Measurements from ENCODE around the gene RUNX2. TPM values are rescaled to one million over a fixed set of nuclear protein-coding genes. Genes with fewer than 3 reads are reported as not detected.

Gene RUNX2
- total RNA-seq, 1 donor from 2014 or later, result 0.24 TPM

GRCh38 chr6:45469663-45470062 lies 141.5 kb downstream of the RUNX2 start:
- DNase-seq (no peak), ATAC-seq (ENCODE audit: poor library complexity) (no peak)
- intact Hi-C loops (cut with DNase I), result no loop called here

GRCh38 chr6:45470131-45470738 lies 142.1 kb downstream of the RUNX2 start:
- no peak for ATAC-seq (ENCODE audit: poor library complexity)
- intact Hi-C loops (cut with DNase I), result no loop called here
- no peak for DNase-seq

GRCh38 chr6:45472382-45472781 lies 144.3 kb downstream of the RUNX2 start:
- peak; percentile 42 for DNase-seq
- ATAC-seq (ENCODE audit: poor library complexity), result peak; percentile 43
- intact Hi-C loops (cut with DNase I), result no loop called here

DNA sequence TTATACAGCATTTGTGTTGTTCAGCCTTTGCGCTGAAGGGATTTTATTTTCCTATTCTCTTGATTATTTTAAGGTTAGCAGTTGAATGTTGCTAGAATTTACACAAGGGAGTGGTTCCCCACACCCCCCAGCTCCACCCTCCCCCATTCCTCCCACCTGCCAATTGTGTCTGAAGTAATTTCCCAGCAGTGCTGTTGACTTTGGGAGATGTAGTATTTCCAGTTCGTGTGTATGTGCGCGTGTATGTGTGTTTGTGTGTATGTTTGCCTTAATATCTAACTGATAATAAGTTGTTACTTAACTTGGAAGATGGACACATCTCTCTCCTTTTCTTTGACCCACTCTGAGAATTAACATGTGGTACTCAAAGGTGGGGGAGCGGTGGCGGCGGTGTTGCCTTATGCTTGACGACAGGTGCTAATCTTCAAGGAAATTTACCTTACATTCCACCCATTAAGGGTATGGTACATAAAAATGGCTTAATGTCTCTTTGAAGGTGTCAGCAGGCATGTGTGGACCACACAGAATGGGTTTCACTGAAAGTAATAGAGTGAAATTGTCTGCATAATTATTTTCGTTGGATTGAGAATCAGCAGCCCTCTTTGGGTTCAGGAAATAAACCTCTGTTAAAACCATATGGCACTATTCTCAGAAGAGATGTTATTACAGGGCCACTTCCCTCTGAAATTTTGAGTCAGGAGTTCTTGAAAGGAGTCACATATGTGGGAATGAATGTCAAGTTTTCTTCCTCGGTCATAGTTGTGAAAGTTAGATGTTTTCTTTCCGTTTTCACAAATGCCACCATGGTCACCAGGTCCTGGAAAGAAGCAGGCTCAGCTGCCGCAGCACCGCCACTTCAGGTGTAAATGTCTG lies 145.2 kb downstream of the RUNX2 start:
- ATAC-seq (ENCODE audit: poor library complexity), result no peak
- no peak for DNase-seq
- intact Hi-C loops (cut with DNase I), result no loop called here

- ATAC-seq (ENCODE audit: poor library complexity), result no peak
- intact Hi-C loops (cut with DNase I), result no loop called here
Measured at GRCh38 chr6:45474376-45474775, 146.2 kb downstream of the RUNX2 start.

GRCh38 chr6:45476341-45476740 lies 148.2 kb downstream of the RUNX2 start:
- no peak for DNase-seq
- intact Hi-C loops (cut with DNase I), result no loop called here
- ATAC-seq (ENCODE audit: poor library complexity), result no peak

More at GRCh38 chr6:45474376-45474775, 146.2 kb downstream of the RUNX2 start:
- no peak for DNase-seq

GRCh38 chr6:45477278-45477677 lies 149.1 kb downstream of the RUNX2 start:
- DNase-seq (no peak), ATAC-seq (ENCODE audit: poor library complexity) (no peak)
- intact Hi-C loops (cut with DNase I), result no loop called here

- intact Hi-C loops (cut with DNase I), result no loop called here
- ATAC-seq (ENCODE audit: poor library complexity) (no peak), DNase-seq (no peak)
Measured at GRCh38 chr6:45477790-45478189, 149.7 kb downstream of the RUNX2 start.

- DNase-seq, result no peak
- intact Hi-C loops (cut with DNase I), result no loop called here
- no peak for ATAC-seq (ENCODE audit: poor library complexity)
Measured at GRCh38 chr6:45478240-45478639, 150.1 kb downstream of the RUNX2 start.

GRCh38 chr6:45479834-45480751 lies 152.0 kb downstream of the RUNX2 start:
- intact Hi-C loops (cut with DNase I), result no loop called here
- ATAC-seq (ENCODE audit: poor library complexity), result no peak
- no peak for DNase-seq

- ATAC-seq (ENCODE audit: poor library complexity) (no peak), DNase-seq (no peak)
- intact Hi-C loops (cut with DNase I), result no loop called here
Measured at GRCh38 chr6:45480752-45481415, 152.8 kb downstream of the RUNX2 start.

DNA sequence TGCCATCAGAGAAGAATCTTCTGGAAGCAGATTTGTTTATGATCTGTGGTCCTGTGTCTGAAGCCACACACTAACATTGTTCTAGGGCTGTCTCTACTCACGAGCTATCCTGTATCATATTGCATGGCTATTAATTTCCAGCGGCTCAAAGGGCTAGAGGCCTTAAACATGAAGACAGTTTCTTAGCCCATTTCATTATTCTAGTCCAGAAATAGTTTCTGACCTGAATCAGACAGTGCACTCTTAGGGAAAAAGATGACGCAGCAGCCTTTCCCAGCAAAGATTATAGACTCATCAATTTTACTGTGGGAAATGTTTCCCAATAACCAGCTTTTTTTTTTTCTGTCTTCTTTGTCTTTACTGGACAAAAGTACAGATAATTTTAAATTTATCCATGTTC lies 154.9 kb downstream of the RUNX2 start:
- intact Hi-C loops (cut with DNase I), result no loop called here
- DNase-seq (no peak), ATAC-seq (ENCODE audit: poor library complexity) (no peak)

- intact Hi-C loops (cut with DNase I), result no loop called here
- no peak for ATAC-seq (ENCODE audit: poor library complexity)
- no peak for DNase-seq
Measured at GRCh38 chr6:45483501-45483900, 155.4 kb downstream of the RUNX2 start.

DNA sequence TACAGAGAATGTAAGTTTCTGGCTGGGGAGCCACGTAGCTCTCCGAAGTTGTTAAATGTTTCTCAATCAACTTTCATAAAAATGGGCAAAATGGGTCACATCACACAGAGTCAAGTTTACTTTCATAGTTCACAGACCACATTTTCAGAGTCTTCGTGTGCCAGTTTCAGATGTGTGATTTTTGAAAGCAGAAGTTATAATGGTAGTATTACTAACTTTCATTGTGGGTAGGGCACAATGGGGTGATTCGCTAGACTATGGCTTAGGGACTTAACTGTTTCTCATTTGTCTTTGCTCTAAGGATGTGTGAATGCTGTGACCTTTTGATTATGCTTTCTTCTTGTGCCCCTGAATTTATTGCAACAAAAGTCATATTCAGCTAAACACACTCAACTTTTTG lies 158.6 kb downstream of the RUNX2 start:
- intact Hi-C loops (cut with DNase I), result no loop called here
- no peak for DNase-seq
- no peak for ATAC-seq (ENCODE audit: poor library complexity)

- intact Hi-C loops (cut with DNase I), result no loop called here
- ATAC-seq (ENCODE audit: poor library complexity), result no peak
Measured at GRCh38 chr6:45487645-45488044, 159.5 kb downstream of the RUNX2 start.

GRCh38 chr6:45488269-45488668 lies 160.1 kb downstream of the RUNX2 start:
- no peak for ATAC-seq (ENCODE audit: poor library complexity)
- intact Hi-C loops (cut with DNase I), result no loop called here
- DNase-seq, result no peak

More at GRCh38 chr6:45487645-45488044, 159.5 kb downstream of the RUNX2 start:
- DNase-seq, result no peak

DNA sequence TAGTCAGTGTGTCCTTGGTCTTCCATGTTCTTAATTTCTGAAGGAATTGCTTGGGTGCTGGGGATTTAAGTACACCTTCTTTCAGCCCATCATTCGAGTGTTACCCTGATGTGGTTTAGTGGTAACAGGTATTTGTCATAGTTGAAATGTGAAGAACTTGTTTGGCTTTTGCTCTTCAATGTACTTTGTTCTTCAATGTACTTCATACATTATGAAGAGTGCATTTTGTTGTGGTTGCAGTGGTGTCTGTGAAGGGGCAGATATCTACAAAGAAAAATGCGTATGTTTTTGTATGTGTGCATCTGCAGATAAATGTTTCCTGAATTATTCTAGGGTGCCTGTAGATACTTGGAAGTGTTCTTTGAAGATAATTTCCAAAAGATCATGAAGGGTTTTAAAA lies 160.8 kb downstream of the RUNX2 start:
- ATAC-seq (ENCODE audit: poor library complexity), result no peak
- no peak for DNase-seq
- intact Hi-C loops (cut with DNase I), result no loop called here

DNA sequence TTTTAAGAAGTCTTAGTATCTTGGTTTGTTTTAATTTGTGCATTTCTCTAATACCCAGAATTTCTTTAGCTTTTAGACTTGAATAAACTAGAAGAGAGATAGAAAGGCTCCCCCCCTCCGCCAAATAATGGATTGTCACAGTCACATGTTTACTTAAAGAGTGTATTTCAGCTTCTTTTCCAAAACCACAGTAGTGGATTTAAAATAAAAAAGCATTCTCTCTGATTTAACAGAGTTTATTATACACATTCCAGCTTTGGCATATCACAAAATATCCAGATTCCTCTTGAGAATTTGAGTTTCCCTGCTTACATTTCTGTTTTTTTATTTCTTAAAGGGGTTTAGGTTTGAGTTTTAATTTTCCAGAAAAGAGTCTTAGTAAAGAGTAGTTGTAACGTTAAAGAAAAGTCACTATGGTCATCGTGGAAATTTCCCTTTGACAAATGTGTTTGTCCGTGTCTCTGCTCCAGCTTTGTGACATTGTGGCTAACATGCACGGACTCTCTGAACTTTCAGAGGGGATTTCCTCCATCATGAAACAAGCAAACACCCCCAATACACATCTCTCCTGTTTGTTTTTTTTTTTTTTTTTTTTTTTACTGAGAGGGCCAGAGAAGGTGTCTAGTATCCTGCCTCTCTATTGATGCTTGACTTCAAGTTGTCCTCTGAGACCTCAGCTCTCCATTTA lies 163.1 kb downstream of the RUNX2 start:
- intact Hi-C loops (cut with DNase I), result no loop called here
- DNase-seq, result no peak
- no peak for ATAC-seq (ENCODE audit: poor library complexity)
